Vagina (tissue), 2 donors: ENCODE measurements around the gene IFNA6.

Experiments used
- CTCF ChIP-seq, 3 experiments: fragments of 450-650 bp in 2 of 3; fragments of 200-600 bp in 1 of 3; sonication (generic) in 1 of 3; IDR thresholded peaks; one replicate each; pipeline ENCODE4 v1.5.1; 2017 to 2019; ENCODE audit warnings: antibody characterized with exemption in 3 of 3, mild to moderate bottlenecking in 2 of 3, moderate library complexity in 2 of 3
- POLR2AphosphoS5 ChIP-seq, 2 donors: sonication (generic); formaldehyde crosslinking; IDR thresholded peaks; one replicate each; pipeline ENCODE4 v1.9.0; 2017; ENCODE audit warnings: antibody characterized with exemption in 2 of 2, mild to moderate bottlenecking in 2 of 2, low read depth in 1 of 2; ENCODE audit not compliant: insufficient read depth in 1 of 2

GRCh38 chr9:21395778-21396717, 45.4 kb upstream of the IFNA6 start:
- TF ChIP-seq CTCF (IDR thresholded peaks at IDR 0.05) = peak; percentile 28 to 65 (median 51)
- TF ChIP-seq POLR2AphosphoS5 (IDR thresholded peaks at IDR 0.05; ENCODE audit: insufficient read depth in 1 of 2, low read depth in 1 of 2) = peak in 1 of 2 donors; percentile 36
